Measurements from ENCODE around the gene PPP1R17.

PPP1R17 gene

GRCh38 chr7:31716355-31716754 is 29.3 kb downstream of the PPP1R17 start:
- DNase-seq (ENCODE audit: low read depth) = no peak
- TF ChIP-seq CTCF (IDR thresholded peaks at IDR 0.05; ENCODE audit: low read depth, low read length, missing control alignments) = no peak
- no peak overlapping the region for H3K4me3 ChIP-seq (ENCODE audit: low read depth, low read length)

- TF ChIP-seq CTCF (IDR thresholded peaks at IDR 0.05; ENCODE audit: low read depth, low read length, missing control alignments) = no peak
- DNase-seq (ENCODE audit: low read depth) = no peak
- no peak overlapping the region for H3K4me3 ChIP-seq (ENCODE audit: low read depth, low read length)
Observed at GRCh38 chr7:31720366-31720765, 33.4 kb downstream of the PPP1R17 start.

GRCh38 chr7:31724696-31725095 is 37.7 kb downstream of the PPP1R17 start:
- TF ChIP-seq CTCF (IDR thresholded peaks at IDR 0.05; ENCODE audit: low read depth, low read length, missing control alignments) = no peak
- DNase-seq (ENCODE audit: low read depth) = no peak
- H3K4me3 ChIP-seq (ENCODE audit: low read depth, low read length) = no peak overlapping the region

- H3K4me3 ChIP-seq (ENCODE audit: low read depth, low read length) = no peak overlapping the region
- peak; percentile 18 for TF ChIP-seq CTCF (IDR thresholded peaks at IDR 0.05; ENCODE audit: low read depth, low read length, missing control alignments)
- no peak for DNase-seq (ENCODE audit: low read depth)
Observed at GRCh38 chr7:31729195-31729804, 42.3 kb downstream of the PPP1R17 start.

- no peak for DNase-seq (ENCODE audit: low read depth)
- TF ChIP-seq CTCF (IDR thresholded peaks at IDR 0.05; ENCODE audit: low read depth, low read length, missing control alignments) = no peak
- no peak overlapping the region for H3K4me3 ChIP-seq (ENCODE audit: low read depth, low read length)
Observed at GRCh38 chr7:31734456-31734855, 47.4 kb downstream of the PPP1R17 start.

- TF ChIP-seq CTCF (IDR thresholded peaks at IDR 0.05; ENCODE audit: low read depth, low read length, missing control alignments) = peak; percentile 86
- DNase-seq (ENCODE audit: low read depth) = no peak
- H3K4me3 ChIP-seq (ENCODE audit: low read depth, low read length) = no peak overlapping the region
Observed at GRCh38 chr7:31735991-31736982, 49.3 kb downstream of the PPP1R17 start.
